ENCODE data around the gene RARB.

RARB gene

DNA sequence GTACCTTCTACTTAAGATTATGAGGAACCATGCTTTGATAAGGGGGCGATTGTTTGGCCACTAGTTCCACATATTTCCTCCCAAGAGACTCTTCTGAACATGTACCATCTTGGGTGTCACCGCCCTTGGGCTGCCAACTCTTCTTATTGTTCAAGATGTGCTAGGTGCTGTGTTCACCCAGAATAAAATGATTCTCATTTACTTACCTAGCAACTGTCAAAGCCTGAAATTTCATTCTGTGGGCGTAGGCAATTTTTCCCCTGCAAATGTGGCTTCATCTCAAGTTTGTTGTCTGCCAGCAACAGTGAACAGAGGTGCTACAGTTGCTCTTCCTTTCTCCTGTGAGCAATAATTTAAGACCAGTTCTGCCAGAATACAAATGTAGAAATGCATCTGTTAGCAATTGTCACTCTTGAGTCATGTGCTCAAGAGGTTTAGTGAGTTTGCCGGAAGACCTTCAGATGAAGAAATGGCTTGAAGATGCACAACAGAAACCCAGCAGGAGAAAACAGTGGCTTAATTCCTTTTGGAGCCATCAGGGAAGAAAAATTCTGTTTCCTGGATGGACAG lies 41.3 kb upstream of the RARB start:
- no peak for DNase-seq (ENCODE audit: extremely low spot score)
- no peak for TF ChIP-seq CTCF (IDR thresholded peaks at IDR 0.05; ENCODE audit: control extremely low read depth, extremely low read depth, low read depth, missing control alignments)
- CTCF ChIA-PET: no interaction called here
- POLR2A ChIA-PET: no interaction called here

- TF ChIP-seq CTCF (IDR thresholded peaks at IDR 0.05; ENCODE audit: control extremely low read depth, extremely low read depth, low read depth, missing control alignments): no peak
- DNase-seq (ENCODE audit: extremely low spot score): no peak
- CTCF ChIA-PET: interaction anchor here (0.7 kb wide), 1 partner anchor 9 kb away, joined by 3 read pairs; no protein-coding TSS in a partner anchor
- POLR2A ChIA-PET: no interaction called here
These were observed 37.5 kb upstream of the RARB start for GRCh38 chr3:25390605-25391004.

- ChIA-PET CTCF (no interaction called here), POLR2A (no interaction called here)
- no peak for DNase-seq (ENCODE audit: extremely low spot score)
- TF ChIP-seq CTCF (IDR thresholded peaks at IDR 0.05; ENCODE audit: control extremely low read depth, extremely low read depth, low read depth, missing control alignments): no peak
These were observed 31.8 kb upstream of the RARB start for GRCh38 chr3:25396251-25396650.

GRCh38 chr3:25396686-25397085 lies 31.4 kb upstream of the RARB start:
- TF ChIP-seq CTCF (IDR thresholded peaks at IDR 0.05; ENCODE audit: control extremely low read depth, extremely low read depth, low read depth, missing control alignments): no peak
- CTCF ChIA-PET: no interaction called here
- no peak for DNase-seq (ENCODE audit: extremely low spot score)
- POLR2A ChIA-PET: no interaction called here

GRCh38 chr3:25397150-25397549 lies 30.9 kb upstream of the RARB start:
- DNase-seq (ENCODE audit: extremely low spot score): no peak
- CTCF ChIA-PET: no interaction called here
- POLR2A ChIA-PET: no interaction called here
- no peak for TF ChIP-seq CTCF (IDR thresholded peaks at IDR 0.05; ENCODE audit: control extremely low read depth, extremely low read depth, low read depth, missing control alignments)

GRCh38 chr3:25400587-25400986 lies 27.5 kb upstream of the RARB start:
- ChIA-PET POLR2A (no interaction called here), CTCF (no interaction called here)
- DNase-seq (ENCODE audit: extremely low spot score): no peak
- no peak for TF ChIP-seq CTCF (IDR thresholded peaks at IDR 0.05; ENCODE audit: control extremely low read depth, extremely low read depth, low read depth, missing control alignments)

DNA sequence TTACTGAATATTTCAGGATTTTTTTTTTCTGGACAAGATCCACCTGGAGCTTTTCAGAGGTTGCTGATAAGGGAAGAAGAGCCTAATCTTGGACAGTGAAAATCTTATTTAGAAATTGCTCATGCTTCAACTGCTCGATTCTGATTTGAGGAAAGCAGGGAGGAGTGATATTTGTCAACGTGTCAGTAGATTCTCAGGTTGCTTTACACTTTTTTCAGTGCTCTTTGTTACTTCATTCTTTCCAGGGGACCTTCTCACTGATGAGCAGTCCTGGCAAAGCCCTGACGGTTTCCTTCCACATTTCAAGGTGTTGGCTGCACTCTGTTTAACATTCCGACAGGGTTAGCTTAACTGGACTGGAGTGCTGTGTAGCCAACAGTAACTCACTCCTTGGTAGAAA lies 24.1 kb upstream of the RARB start:
- ChIA-PET CTCF (interaction anchor here (1.2 kb wide), 1 partner anchor 24 kb away, joined by 3 read pairs; no protein-coding TSS in a partner anchor), POLR2A (no interaction called here)
- TF ChIP-seq CTCF (IDR thresholded peaks at IDR 0.05; ENCODE audit: control extremely low read depth, extremely low read depth, low read depth, missing control alignments): no peak
- DNase-seq (ENCODE audit: extremely low spot score): no peak

All from GM10248 (cell line).